Stimulated activated CD8-positive, alpha-beta memory T cell treated with anti-CD3 and anti-CD28 coated beads, Interleukin-7, amount 100 ng/mL, for 1 hour (primary cell): ENCODE data around the gene CRHBP.
"Not testable (repeated sequence)": the region's sequence is repeated elsewhere in the genome, so short reads cannot be mapped to it uniquely, and the experiment has no call there.

ENCODE experiments used
- DNase-seq, 2 donors: peaks; one replicate each; pipeline ENCODE4 v3.0.0-alpha.2; 2020; ENCODE audit warnings: low read depth in 2 of 2

The CRHBP gene

GRCh38 chr5:76952795-76953536, at the start of gene CRHBP:
CRHBP (plus strand) TSS chr5:76953045; CDS start chr5:76953135, 90 bp downstream.
- no peak for DNase-seq

GRCh38 chr5:76908166-76908565, 44.7 kb upstream of the CRHBP start:
- DNase-seq = no peak

GRCh38 chr5:76910344-76910933, 42.4 kb upstream of the CRHBP start:
- DNase-seq = not testable (repeated sequence)

GRCh38 chr5:76914671-76915070, 38.2 kb upstream of the CRHBP start:
- DNase-seq = not testable (repeated sequence)

- no peak for DNase-seq
Observed at GRCh38 chr5:76918539-76918938, 34.3 kb upstream of the CRHBP start.

GRCh38 chr5:76920491-76920890, 32.4 kb upstream of the CRHBP start:
- DNase-seq = no peak

- no peak for DNase-seq
Observed at GRCh38 chr5:76926329-76927105, 26.3 kb upstream of the CRHBP start.

GRCh38 chr5:76927961-76928360, 24.9 kb upstream of the CRHBP start:
- no peak for DNase-seq

- DNase-seq = no peak
Observed at GRCh38 chr5:76930083-76930482, 22.8 kb upstream of the CRHBP start.

GRCh38 chr5:76938177-76938576, 14.7 kb upstream of the CRHBP start:
- no peak for DNase-seq

GRCh38 chr5:76941000-76941399, 11.8 kb upstream of the CRHBP start:
- DNase-seq = no peak

- DNase-seq = no peak
Observed at GRCh38 chr5:76941442-76941841, 11.4 kb upstream of the CRHBP start.

GRCh38 chr5:76942581-76942980, 10.3 kb upstream of the CRHBP start:
- DNase-seq = no peak

GRCh38 chr5:76943006-76943405, 9.8 kb upstream of the CRHBP start:
- no peak for DNase-seq

GRCh38 chr5:76944638-76945037, 8.2 kb upstream of the CRHBP start:
- no peak for DNase-seq

GRCh38 chr5:76945238-76945637, 7.6 kb upstream of the CRHBP start:
- not testable (repeated sequence) for DNase-seq

GRCh38 chr5:76946090-76946489, 6.8 kb upstream of the CRHBP start:
- no peak for DNase-seq

- DNase-seq = no peak
Observed at GRCh38 chr5:76947082-76947503, 5.8 kb upstream of the CRHBP start.

- DNase-seq = no peak
Observed at GRCh38 chr5:76953551-76954382, 922 bp downstream of the CRHBP start.

- no peak for DNase-seq
Observed at GRCh38 chr5:76954383-76954763, 1.5 kb downstream of the CRHBP start.

- DNase-seq = no peak
Observed at GRCh38 chr5:76956033-76956432, 3.2 kb downstream of the CRHBP start.
